ENCODE results near the gene ATP6V0A1. TPM values are rescaled to one million over a fixed set of nuclear protein-coding genes. Genes with fewer than 3 reads are reported as not detected.

Gene ATP6V0A1
- total RNA-seq (2021), result 50.3 and 54.6 TPM in 2 replicates
- Bru-seq, nascent RNA, result percentile 66 among the genes with signal in this experiment
- BruChase-seq, experiment 1, labeled RNA remaining after a 2-hour chase, result percentile 76 among the genes with signal in this experiment
- percentile 77 among the genes with signal in this experiment for BruChase-seq, experiment 2, labeled RNA remaining after a 6-hour chase
- long read RNA-seq, full-length matches to known transcripts, result 74 of 97 reads
- long read RNA-seq, partial matches to known transcripts, result 8 of 97 reads
- long read RNA-seq, other reads (novel, unspliced or antisense), result 15 of 97 reads

DNA sequence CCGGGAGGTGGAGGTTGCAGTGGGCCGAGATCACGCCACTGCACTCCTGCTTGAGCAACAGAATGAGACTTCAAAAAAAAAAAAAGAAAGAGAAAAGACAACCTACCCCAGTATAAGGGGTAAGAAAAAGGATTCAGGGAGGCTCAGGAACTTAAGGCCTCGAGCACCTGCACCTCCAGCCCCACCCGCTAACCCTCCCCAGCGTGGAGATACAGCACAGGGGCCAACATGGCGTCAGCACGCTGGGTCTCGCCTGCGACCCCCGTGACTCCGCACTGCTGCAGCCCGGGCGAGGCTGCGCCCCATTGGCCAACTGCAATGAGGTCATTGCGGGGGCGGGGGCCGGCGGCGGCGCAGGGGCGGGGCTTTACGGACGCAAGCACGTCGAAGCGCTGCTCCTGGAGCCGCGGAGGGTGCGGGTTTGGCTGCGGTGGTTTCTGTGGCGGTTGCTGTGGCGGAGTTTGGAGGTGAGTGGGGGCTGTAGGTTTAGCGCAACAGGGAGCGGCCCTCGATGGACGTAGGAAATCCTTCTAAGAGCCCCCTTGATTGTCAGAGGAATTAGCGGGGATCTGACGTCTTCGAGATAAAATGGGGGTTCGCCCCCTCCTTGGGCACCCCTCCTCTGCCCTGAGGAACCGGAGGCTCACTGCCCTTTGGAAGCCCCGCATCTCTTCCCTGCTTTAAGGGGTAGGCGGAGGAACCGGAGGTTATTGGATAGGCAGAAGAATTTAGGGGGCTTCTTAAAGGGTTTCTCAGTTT is at the start of gene ATP6V0A1:
Gene ATP6V0A1, plus strand, starts transcription at position 382 of the 759 bp plus-strand sequence. CDS start 2,017 bp downstream, outside the sequence.
- POLR2A ChIA-PET (ENCODE audit: low non-redundant PET), result no interaction called here
- Histone ChIP-seq H3K36me3 (ENCODE audit: insufficient read depth, low read length, poor library complexity, severe bottlenecking) (peaks cover 4% of the 10 kb centered on the region), H3K27me3 (replicated peaks; ENCODE audit: insufficient read depth, low read depth, low read length, poor library complexity) (no peaks in the 10 kb centered on the region), H3K27ac (ENCODE audit: low read depth, low read length, poor library complexity, severe bottlenecking) (peak within 1 kb of the TSS; percentile 74), H3K9me3 (ENCODE audit: low read depth, low read length, poor library complexity, severe bottlenecking) (no peaks in the 10 kb centered on the region), H3K4me3 (ENCODE audit: low read depth, low read length, poor library complexity, severe bottlenecking) (peak within 1 kb of the TSS; percentile 59), H3K4me1 (ENCODE audit: insufficient read depth, low read length, poor library complexity, severe bottlenecking) (peaks cover 17% of the 10 kb centered on the region)
- peak; percentile 84 for DNase-seq (ENCODE audit: low spot score)
- intact Hi-C loops (cut with micrococcal nuclease; ENCODE audit: unreplicated experiment), result no loop called here
- TF ChIP-seq, protein P1, sequence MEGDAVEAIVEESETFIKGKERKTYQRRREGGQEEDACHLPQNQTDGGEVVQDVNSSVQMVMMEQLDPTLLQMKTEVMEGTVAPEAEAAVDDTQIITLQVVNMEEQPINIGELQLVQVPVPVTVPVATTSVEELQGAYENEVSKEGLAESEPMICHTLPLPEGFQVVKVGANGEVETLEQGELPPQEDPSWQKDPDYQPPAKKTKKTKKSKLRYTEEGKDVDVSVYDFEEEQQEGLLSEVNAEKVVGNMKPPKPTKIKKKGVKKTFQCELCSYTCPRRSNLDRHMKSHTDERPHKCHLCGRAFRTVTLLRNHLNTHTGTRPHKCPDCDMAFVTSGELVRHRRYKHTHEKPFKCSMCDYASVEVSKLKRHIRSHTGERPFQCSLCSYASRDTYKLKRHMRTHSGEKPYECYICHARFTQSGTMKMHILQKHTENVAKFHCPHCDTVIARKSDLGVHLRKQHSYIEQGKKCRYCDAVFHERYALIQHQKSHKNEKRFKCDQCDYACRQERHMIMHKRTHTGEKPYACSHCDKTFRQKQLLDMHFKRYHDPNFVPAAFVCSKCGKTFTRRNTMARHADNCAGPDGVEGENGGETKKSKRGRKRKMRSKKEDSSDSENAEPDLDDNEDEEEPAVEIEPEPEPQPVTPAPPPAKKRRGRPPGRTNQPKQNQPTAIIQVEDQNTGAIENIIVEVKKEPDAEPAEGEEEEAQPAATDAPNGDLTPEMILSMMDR (conservative IDR thresholded peaks at IDR 0.05; ENCODE audit: low read depth, low read length), result no peak
- TF ChIP-seq EZH2 (IDR thresholded peaks at IDR 0.05; ENCODE audit: borderline replicate concordance, low read depth, low read length, poor library complexity, severe bottlenecking), result no peak
- CTCF ChIA-PET, result no interaction called here
- BruUV-seq (replicated peaks), result TSS peak; percentile 82

DNA sequence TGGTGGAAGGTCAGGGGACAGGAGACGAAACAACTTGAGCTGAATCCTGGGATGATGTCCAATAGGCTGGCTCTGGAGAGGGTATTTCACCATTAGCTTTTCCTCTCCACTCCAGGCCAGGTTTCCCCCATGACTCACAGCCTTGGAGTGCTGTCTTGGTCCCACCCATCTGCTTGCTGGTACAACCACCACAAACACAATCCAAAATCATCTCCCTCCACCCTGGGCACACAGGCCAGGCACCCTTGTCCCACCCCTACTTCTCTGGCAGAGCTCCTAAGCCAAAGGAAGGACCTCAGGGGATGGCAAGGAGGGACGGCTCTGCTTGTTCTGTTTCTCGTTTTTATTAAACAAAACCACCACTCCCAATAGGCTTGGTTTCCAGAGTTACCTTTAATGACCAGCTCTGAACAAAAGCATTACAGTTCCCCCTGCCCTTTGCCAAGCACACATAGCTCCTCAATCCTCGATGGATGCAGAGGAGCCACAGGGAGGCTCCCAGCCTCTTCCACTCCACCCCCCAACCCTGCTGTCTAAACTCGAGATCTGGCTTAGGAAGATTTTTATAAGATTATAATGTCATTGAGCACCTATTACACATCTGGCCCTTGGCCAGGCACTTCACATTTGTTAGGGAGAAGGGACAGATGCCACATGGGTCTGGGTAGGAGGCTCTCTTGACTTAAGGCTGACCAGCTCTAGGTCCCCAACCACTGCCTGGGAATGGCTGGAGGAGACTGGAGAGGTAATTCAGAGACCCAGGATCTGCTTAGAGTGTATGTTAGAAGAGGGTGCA is 49.0 kb upstream of the ATP6V0A1 start:
- TF ChIP-seq, protein P1 (conservative IDR thresholded peaks at IDR 0.05; ENCODE audit: low read depth, low read length), result no peak
- TF ChIP-seq EZH2 (IDR thresholded peaks at IDR 0.05; ENCODE audit: borderline replicate concordance, low read depth, low read length, poor library complexity, severe bottlenecking), result no peak
- ChIA-PET CTCF (no interaction called here), POLR2A (ENCODE audit: low non-redundant PET) (no interaction called here)
- DNase-seq (ENCODE audit: low spot score), result no peak
- Histone ChIP-seq H3K4me1 (ENCODE audit: insufficient read depth, low read length, poor library complexity, severe bottlenecking) (peaks cover 17% of the 10 kb centered on the region), H3K27ac (ENCODE audit: low read depth, low read length, poor library complexity, severe bottlenecking) (no peak overlapping the region), H3K27me3 (replicated peaks; ENCODE audit: insufficient read depth, low read depth, low read length, poor library complexity) (no peaks in the 10 kb centered on the region), H3K36me3 (ENCODE audit: insufficient read depth, low read length, poor library complexity, severe bottlenecking) (no peaks in the 10 kb centered on the region), H3K9me3 (ENCODE audit: low read depth, low read length, poor library complexity, severe bottlenecking) (no peaks in the 10 kb centered on the region), H3K4me3 (ENCODE audit: low read depth, low read length, poor library complexity, severe bottlenecking) (no peak overlapping the region)
- intact Hi-C loops (cut with micrococcal nuclease; ENCODE audit: unreplicated experiment), result loop anchor here (5.0 kb wide), 1 partner anchor 108 kb away; no protein-coding TSS in a partner anchor
- BruUV-seq (replicated peaks), result no TSS peak

DNA sequence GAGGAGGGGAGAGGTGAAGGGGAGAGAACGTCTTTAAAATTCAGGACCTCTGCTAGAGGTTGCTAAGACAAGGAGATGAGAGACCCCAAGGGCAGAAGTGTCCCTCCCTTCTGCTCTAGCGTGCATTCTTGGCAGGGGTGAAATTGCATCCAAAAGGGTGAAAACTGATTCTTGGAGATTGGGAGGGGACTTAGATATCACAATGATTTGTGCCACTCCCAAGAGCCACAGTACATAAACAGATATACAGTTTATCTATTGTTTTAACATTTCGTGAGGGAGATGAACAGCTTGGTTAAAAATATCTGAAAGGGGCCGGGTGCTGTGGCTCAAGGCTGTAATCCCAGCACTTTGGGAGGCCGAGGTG is 48.4 kb upstream of the ATP6V0A1 start:
- Histone ChIP-seq H3K36me3 (ENCODE audit: insufficient read depth, low read length, poor library complexity, severe bottlenecking) (no peaks in the 10 kb centered on the region), H3K9me3 (ENCODE audit: low read depth, low read length, poor library complexity, severe bottlenecking) (no peaks in the 10 kb centered on the region), H3K27ac (ENCODE audit: low read depth, low read length, poor library complexity, severe bottlenecking) (no peak overlapping the region), H3K4me1 (ENCODE audit: insufficient read depth, low read length, poor library complexity, severe bottlenecking) (peaks cover 17% of the 10 kb centered on the region), H3K4me3 (ENCODE audit: low read depth, low read length, poor library complexity, severe bottlenecking) (no peak overlapping the region), H3K27me3 (replicated peaks; ENCODE audit: insufficient read depth, low read depth, low read length, poor library complexity) (no peaks in the 10 kb centered on the region)
- no peak for TF ChIP-seq EZH2 (IDR thresholded peaks at IDR 0.05; ENCODE audit: borderline replicate concordance, low read depth, low read length, poor library complexity, severe bottlenecking)
- TF ChIP-seq, protein P1 (conservative IDR thresholded peaks at IDR 0.05; ENCODE audit: low read depth, low read length), result no peak
- no peak for DNase-seq (ENCODE audit: low spot score)
- intact Hi-C loops (cut with micrococcal nuclease; ENCODE audit: unreplicated experiment), result no loop called here
- POLR2A ChIA-PET (ENCODE audit: low non-redundant PET), result no interaction called here
- no TSS peak for BruUV-seq (replicated peaks)
- CTCF ChIA-PET, result no interaction called here
